GM18499 (cell line): ENCODE measurements around the gene HES4.
"Not testable (repeated sequence)": the region's sequence is repeated elsewhere in the genome, so short reads cannot be mapped to it uniquely, and the experiment has no call there.

Experiments
- ATAC-seq: cut with Tn5 transposase; IDR thresholded peaks from one replicate; pipeline ENCODE4 v1.9.1; 2021; ENCODE audit warnings: moderate number of reproducible peaks; ENCODE audit not compliant: insufficient read depth, unreplicated experiment

The HES4 gene

DNA sequence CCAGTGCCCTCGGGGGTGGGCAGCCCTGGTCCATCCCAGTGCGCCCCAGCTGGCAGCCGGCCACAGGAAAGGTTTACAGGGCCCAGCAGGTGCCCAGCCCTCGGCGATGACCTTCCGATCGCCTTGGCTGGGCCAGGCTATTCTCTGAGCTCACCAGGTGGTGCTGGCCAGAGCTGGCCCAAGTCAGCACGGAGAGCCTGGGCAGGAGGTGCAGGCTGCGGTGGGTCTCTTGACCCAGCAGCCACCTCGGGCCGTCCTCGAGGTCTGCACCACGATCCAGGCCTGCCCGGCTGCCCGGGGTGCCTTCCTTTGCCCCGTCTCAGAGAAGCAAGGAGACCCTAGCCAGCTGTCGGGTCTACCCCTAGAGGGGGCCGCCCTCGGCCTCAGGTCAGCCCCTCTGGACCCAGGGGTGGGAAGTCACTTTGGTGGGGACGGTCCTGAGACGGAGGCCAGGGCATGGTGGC is 18.4 kb downstream of the HES4 start:
- ATAC-seq = no peak

DNA sequence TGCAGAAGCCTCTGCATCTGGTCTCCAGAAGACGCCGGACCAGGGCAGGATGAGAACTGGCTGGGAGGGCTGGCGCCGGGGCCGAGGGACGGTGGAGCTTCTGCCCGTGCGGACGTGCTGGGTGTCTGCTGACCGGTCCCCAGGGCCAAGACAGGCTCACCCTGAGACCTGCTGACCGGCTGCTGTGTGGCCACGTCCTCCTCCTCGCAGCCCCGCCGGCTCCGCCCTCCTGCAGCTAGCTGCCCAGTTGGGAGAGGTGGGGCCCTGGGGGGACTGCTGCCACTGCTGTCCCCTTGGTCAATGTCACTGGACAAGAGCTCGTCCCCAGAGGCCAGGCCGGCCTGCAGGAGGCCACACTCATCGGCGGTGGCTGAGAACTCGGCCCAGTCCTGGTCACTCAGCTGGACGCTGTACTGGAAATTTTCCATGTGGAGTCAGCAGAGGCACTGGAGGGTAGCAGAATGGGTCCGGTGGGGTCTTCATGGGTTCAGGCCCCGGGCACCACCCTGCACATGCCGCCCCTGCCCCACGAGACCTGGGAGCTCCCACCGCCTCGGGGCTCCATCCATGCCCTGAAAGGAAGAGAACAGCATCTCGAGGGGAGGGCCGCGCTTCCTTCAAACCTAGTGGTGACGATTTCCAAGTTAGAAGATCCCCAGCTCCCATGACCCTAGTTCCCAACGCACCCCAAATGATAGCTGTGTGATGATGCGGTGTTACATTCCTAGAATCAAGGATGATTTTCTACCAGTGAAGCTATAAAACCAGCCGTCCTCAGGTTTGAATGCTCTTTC is 19.1 kb downstream of the HES4 start:
- no peak for ATAC-seq

DNA sequence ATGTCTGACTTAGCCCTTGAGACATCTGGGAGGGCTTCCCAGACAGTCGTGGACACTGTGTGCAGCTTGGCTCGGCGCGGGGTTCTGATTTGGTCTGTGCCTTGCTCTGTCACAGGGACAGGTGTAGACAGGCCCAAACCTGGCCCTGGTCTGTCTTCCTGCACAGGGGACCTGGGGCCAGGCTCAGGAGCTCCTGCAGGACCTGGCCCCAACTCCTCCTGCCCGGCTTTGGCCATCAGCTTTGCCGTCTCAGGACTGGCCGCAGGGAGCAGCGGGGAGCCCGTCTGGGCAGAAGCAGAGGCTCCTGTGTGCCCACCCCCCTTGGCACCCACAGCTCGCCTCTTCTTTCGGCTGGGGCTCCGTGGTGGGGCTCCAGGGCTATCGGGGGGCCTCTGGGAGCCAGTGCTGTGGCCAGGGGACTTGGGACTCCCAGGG is 19.7 kb downstream of the HES4 start:
- no peak for ATAC-seq

DNA sequence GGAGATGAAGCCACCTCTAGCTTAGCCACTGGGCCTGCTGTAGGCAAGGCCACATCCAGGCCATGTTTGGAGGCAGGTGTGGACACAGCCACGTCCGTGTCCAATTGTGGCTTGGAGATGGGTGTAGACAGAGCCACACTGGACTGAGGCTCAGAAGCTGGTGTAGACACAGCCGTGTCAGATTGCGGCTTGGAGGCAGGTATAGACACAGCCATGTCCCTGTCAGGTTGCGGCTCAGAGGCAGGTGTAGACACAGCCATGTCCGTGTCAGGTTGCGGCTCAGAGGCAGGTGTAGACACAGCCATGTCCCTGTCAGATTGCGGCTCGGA is 20.2 kb downstream of the HES4 start:
- no peak for ATAC-seq

DNA sequence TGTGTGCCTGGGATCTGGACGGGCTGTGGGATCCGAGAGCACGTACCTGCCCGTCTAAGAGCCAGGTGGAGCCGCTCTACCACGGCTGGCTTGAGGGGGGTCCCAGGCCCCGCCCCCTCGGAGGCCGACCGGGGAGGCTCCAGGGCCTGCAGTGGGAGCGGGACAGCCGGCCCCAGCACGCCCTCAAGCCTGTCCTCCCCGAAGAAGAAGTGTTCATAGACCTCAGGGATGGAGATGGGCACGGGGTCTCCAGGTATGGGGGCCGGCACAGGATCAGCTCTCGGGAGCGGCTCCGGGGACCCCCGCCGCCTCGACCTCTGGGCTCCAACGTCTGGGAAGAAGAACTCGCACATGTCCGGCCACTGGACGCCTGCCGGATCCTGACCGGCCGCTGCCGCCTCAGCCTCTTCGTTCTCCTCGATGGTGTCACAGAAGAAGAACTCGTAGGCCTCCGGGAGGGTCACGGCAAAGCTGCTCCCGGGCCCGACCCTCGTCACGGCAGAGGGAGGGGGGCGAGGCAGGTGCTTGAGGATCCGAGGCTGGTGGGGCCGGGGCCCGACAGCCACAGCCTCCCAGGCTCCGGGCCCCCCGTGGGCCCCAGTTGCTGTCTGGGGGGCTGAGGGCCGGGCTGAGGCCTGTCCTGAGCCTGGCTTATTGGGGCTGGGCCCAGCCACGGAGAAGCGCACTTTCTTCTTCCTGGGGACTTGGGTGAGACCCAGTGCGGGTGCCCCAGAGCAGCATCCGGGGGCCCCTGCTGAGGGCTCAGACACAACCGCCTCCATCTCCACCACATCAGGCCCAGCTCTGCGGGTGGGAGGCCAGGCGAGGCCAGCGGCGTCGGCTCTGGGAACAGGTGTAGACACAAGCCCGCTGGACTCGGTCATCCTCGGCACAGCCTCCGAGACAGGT is 20.8 kb downstream of the HES4 start:
- ATAC-seq = no peak

DNA sequence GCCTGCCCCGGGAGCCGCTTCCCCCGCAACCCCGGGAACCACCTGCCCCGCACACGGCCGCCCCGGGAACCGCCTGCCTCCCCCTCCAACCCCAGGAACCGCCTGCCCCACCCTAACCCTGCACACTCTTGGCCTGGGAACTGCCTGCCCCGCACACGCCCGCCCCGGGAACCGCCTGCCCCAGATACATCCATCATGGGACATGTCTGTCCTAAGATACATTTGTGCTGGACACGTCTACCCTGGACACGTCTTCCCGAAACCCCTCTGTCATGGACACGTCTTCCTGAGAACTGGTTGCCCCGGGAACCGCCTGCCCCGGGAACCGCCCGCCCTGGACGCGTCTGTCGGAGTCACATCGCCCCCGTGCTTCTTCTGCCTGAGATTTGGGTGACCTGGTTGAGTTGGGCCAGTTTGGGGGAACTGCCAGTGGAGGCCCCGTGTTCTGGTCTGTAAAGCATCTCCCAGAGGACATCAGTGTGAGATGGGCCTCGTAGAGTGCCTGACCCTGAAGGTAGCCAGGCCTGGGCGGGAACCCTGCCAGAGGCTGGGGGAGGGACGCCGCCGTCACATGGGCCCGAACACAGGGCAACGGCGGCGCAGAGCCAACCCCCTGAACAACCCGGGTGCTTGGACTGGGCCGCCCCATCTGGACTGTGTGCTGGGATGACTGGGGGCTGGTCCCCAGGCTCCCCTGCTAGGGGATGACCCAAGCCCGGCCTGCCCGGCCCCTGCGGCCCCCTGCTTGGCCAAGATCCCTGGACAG is 21.6 kb downstream of the HES4 start:
- ATAC-seq = no peak

DNA sequence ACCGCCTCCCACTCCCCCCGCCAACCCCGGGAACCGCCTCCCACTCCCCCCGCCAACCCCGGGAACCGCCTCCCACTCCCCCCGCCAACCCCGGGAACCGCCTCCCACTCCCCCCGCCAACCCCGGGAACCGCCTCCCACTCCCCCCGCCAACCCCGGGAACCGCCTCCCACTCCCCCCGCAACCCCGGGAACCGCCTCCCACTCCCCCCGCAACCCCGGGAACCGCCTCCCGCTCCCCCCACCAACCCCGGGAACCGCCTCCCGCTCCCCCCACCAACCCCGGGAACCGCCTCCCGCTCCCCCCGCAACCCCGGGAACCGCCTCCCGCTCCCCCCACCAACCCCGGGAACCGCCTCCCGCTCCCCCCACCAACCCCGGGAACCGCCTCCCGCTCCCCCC is 23.1 kb downstream of the HES4 start:
- ATAC-seq = not testable (repeated sequence)

DNA sequence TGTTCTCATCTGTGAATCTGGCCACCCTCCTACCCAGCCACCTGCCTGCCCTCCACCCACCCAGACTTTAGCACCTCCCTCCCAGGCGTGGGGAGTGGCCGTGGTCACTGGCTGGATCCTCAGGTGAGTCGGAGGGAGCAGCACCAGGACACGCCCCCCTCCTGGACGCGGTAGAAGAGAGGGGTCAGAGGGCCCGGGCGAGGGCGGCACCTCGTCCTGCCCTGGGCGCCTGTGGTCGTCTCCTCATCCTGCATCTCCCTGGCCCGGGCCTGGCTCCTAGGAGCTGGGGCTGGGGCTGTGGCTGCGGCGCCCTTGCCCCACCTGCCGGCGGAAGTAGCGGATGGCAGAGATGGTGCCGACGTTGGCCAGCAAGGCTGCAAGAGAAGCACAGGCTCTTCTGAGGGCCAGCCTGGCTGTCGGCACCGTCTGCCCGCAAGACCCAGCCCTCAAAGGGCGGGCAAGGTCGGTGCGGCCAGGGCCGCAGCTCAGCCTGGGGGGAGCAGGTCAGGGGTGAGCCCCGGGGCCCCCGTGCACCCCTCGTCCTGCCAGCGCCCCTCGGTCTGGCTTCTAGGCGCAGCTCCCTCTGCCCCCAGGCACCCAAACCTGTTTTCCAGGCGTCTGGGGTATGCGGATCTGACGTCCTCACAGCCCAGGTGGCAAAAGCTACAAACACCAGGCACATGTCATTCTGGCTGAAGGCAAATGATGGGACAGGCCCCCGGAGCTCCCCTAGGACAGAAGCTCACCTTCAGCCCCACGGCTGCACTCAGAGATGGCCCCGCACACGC is 23.8 kb downstream of the HES4 start:
- ATAC-seq = no peak

DNA sequence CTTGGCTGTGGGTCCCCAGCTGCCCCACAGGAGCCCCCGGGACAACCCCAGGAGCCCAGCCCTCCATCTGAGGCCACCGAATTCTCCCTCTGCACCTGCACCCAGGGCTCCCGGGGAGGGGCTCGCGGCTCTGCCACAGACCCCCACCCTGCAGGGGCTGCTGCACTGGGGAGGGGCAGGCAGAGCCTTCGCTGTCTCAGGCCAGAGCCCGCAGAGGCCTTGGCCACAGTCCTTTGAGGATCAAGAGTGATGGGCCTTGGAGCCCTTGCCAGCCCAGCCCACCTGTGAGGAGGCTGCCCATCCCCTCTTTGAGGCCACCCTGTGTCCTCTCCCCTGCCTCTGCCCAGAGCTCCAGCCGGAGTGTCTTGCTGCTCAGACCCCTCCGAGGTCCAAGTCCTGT is 24.5 kb downstream of the HES4 start:
- ATAC-seq = no peak

DNA sequence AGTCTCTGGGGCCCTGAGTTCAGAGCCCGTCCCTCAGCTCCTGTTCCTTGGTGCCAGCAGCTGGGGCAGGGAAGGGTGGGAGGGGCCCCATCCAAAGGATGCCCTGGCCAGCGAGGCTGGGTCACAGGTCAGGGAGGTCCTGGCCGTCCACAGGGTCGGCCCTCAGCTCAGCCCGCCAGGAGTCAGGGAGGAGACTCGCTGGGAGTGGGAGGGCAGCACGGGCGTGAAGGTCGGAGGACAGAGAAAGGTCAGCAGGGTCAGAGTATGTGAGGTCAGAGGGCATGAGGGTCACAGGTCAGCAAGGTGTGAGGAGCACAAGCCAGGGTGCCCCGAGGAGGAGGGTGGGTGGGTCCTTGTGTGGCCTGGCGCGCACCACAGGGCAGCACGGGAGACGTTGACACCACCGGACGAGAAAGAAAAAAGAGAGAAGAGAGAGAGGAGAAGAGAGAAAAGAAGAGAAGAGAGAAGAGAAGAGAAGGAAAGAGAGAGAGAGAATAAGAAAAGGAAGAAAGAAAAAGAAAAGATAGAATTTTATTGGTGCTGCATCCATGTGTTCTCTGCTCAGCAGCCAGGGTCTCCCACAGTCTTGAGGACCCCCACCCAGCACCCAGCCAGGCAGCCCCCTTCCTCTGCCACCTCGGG is 25.1 kb downstream of the HES4 start:
- ATAC-seq = no peak

DNA sequence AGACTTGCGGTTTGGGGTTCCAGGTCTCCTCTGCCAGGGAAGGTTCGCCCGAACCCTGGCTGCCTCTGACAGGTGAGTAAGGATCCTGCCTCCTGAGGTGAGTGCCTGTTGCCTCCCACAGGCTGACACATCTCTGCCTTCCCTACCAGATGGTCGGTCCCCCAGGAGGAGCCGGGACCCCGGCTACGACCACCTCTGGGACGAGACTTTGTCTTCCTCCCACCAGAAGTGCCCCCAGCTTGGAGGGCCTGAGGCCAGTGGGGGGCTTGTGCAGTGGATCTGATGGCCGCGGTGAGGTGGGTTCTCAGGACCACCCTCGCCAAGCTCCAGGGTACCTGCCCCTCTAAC is 25.6 kb downstream of the HES4 start:
- no peak for ATAC-seq

DNA sequence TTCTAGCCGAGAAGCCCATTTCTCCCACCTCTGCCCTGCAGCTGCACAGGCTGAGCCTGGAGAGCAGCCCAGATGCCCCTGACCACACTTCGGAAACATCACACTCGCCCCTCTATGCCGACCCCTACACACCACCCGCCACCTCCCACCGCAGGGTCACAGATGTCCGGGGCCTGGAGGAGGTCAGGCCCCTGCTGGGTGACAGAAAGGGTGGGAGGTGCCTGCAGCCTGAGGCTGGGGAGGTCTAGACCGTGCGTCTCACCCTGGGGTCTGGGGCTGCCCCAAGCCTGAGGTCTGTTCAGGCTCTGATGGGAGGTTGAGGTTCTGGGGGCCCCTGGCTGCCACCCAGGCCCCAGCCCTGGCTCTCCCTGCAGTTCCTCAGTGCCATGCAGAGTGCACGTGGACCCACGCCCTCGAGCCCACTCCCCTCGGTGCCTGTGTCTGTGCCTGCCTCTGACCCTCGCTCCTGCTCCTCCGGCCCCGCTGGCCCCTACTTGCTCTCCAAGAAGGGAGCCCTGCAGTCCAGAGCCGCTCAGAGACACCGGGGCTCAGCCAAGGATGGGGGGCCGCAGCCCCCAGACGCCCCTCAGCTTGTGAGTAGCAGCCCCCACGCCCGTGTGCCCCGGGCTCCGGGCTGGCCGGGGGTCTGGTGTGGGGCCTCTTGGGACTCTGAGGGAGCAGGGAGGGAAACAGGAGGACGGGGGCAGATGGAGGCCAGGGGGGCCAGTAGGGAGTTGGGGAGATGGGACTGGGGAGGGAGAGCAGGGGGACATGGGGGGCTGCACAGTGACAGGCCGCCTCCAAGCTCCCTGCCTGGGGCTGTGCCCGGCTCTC is 26.2 kb downstream of the HES4 start:
- no peak for ATAC-seq

DNA sequence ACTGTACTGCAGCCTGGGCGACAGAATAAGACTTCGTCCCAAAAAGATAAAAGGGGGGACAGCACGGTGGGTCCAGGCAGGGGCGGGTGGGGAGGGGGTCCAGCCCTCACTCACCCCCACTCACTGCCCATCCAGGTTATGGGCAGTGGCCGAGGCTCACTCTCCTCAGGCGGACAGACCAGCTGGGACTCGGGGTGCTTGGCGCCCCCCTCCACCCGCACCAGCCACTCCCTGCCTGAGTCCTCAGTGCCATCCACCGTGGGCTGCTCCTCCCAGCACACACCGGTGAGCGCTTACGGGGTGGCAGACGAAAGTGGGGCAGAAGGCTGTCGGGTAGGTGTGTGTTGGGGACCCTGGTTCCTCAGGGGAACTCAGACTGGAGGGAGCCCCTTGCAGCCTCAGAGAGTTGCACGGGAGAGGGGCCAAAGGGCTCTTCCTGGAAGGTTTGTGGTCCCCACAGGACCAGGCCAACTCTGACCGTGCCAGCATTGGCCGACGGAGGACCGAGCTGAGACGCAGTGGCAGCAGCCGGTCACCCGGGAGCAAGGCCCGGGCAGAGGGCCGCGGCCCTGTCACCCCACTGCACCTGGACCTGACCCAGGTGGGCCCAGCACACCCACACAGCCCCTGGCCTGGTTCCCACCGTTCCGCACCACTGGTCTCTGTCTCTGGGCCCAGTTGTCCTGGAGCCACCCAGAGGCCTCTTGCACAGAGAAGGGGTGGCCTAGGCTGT is 27.0 kb downstream of the HES4 start:
- ATAC-seq = no peak

DNA sequence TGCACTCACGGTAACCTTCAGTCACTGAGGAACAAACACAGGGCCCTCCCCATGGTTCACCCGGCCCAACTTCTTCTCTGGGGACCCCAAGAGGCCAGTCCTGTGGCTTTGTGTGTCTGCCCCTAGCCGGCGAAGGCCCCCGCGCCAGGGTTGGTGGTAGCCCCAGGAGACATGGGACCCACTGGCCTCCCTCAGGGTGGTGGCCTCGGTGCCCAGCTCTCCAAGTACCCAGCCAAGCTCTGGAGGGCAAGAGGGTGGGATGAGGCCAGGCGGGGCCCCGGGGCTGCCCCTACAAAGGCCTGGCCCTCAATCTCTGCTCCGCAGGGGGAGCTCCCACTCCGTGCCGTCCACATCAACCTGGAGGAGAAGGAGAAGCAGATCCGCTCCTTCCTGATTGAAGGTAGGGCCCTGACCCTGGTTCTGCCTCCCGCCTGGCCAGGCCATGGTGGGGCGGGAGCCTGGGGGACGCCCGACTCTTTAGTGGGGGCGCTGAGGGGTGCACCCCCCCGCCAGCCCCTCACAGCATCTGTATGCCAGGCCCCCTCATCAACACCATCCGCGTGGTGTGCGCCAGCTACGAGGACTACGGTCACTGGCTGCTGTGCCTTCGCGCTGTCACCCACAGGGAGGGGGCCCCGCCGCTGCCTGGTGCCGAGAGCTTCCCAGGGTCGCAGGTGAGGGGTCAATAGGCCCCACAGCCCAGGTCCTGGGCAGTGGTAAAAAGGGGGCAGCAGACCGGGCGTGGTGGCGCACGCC is 28.0 kb downstream of the HES4 start:
- no peak for ATAC-seq

DNA sequence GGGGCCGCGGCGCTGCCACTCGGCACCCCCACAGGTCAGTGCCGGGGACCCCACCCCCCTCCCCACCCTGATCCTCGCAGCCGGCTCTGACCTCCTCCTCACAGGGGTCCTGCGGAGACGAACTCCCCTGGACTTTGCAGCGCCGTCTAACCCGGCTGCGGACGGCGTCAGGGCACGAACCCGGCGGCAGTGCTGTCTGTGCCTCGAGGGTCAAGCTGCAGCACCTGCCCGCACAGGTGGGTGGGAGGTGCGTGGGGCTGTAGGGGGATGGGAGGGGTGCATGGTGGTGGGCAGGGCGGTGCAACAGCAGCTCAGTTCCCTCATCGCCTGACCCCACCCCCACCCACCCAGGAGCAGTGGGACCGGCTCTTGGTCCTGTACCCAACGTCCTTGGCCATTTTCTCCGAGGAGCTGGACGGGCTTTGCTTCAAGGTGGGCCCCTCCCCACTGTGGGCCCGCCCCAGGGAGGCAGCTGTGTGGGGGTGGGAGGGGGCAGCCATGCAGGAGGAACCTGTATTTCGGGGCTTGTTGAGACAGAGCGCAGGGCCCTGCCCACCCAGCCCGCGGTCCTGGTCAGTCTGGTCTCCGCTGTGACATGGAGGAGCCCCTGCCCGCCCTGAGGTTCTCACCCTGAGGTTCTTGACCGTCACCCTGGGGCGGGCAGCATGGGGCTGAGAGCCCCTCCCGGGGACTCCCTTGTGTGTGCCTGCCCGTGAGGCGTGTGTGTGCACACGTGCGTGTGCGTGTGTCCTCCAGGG is 28.7 kb downstream of the HES4 start:
- no peak for ATAC-seq

DNA sequence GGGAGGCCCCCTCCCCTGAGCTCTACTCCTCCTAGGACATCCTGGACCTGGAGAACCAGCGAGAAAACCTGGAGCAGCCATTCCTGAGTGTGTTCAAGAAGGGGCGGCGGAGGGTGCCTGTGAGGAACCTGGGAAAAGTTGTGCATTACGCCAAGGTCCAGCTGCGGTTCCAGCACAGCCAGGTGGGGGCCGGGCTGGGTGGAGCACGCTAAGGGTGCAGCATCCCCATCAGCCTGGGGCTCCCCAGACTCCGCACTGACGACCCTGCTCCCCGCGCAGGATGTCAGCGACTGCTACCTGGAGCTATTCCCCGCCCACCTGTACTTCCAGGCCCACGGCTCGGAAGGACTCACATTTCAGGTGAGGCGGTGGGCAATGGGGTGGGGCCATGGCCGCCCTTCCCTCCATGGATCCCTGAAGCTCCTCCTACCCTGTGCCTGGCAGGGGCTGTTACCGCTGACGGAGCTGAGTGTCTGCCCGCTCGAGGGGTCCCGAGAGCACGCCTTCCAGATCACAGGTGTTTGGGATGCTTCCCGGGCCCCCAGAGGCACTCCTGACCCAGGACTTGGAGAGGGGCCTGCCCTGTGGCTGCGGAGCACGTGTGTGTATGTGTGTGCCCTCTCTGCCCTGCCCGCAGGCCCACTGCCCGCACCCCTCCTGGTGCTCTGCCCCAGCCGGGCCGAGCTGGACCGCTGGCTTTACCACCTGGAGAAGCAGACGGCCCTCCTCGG is 29.5 kb downstream of the HES4 start:
- no peak for ATAC-seq
